Body of pancreas (tissue), 4 donors: Measurements from ENCODE around the gene DEFB131A. TPM values are rescaled to one million over a fixed set of nuclear protein-coding genes. Genes with fewer than 3 reads are reported as not detected.
"Not testable (repeated sequence)": the region's sequence is repeated elsewhere in the genome, so short reads cannot be mapped to it uniquely, and the experiment has no call there.

ENCODE experiments used
- ATAC-seq: fragments of 150-250 bp; one replicate; pipeline ENCODE4 v1.9.1; 2016
- DNase-seq, 4 donors: peaks; one replicate each; pipeline ENCODE4 v3.0.0-alpha.2; 2019
- H3K27ac ChIP-seq, 4 donors: fragments of 200-600 bp; sonication (generic); 1 replicate in 3 of 4; 2 replicates in 1 of 4; pipeline versions ENCODE4 v1.5.1 to v1.6.1; 2016 to 2019; ENCODE audit warnings: mild to moderate bottlenecking in 1 of 4, mixed read lengths in 1 of 4, moderate library complexity in 1 of 4
- H3K27me3 ChIP-seq, 2 donors: fragments of 200-600 bp; sonication (generic); one replicate each; pipeline ENCODE4 v1.6.0; 2016; ENCODE audit warnings: mild to moderate bottlenecking in 1 of 2
- H3K36me3 ChIP-seq, 2 donors: fragments of 200-600 bp; sonication (generic); replicated peaks in 1 of 2; 2 replicates each; pipeline ENCODE4 v1.5.1; 2016; ENCODE audit warnings: low read depth in 2 of 2; ENCODE audit not compliant: insufficient read depth in 1 of 2
- H3K4me1 ChIP-seq: fragments of 200-600 bp; sonication (generic); one replicate; pipeline ENCODE4 v1.6.0; 2016
- H3K4me3 ChIP-seq, 2 donors: fragments of 200-600 bp; sonication (generic); 1 replicate in 1 of 2; 2 replicates in 1 of 2; pipeline ENCODE4 v1.5.1; 2016 to 2019
- H3K9me3 ChIP-seq, 3 donors: fragments of 200-600 bp; sonication (generic); 1 replicate in 2 of 3; 2 replicates in 1 of 3; pipeline ENCODE4 v1.5.1; 2016
- WGBS, 2 donors: methylation state at CpG; one replicate each; pipeline ENCODE4 v1.1.5; 2017; 5-methylcytosine and 5-hydroxymethylcytosine counted together
- intact Hi-C: fragments of 100-400 bp; cut with DNase I; formaldehyde crosslinking; loops from one replicate; pipeline ENCODE4 v1.15.1; 2023
- small RNA-seq: library from RNA; depleted of rRNA; stranded (forward); fragments of <200 nt; gene quantifications from one replicate; pipeline ENCODE3, GENCODE V24; 2016
- total RNA-seq, 2 donors: library from RNA; depleted of rRNA; stranded (reverse); fragments of >200 nt; gene quantifications; one replicate each; pipeline ENCODE4 v1.1.0, GENCODE V29; 2016
- TF ChIP-seq, protein P1 (sequence below), 7 experiments: fragments of 450-650 bp in 4 of 7; fragments of 200-600 bp in 3 of 7; sonication (generic) in 3 of 7; IDR thresholded peaks; one replicate each; pipeline ENCODE4 v1.5.1; 2016 to 2019; ENCODE audit warnings: antibody characterized with exemption in 7 of 7

DEFB131A gene
- total RNA-seq, 2 donors from 2014 or later: not detected

DNA sequence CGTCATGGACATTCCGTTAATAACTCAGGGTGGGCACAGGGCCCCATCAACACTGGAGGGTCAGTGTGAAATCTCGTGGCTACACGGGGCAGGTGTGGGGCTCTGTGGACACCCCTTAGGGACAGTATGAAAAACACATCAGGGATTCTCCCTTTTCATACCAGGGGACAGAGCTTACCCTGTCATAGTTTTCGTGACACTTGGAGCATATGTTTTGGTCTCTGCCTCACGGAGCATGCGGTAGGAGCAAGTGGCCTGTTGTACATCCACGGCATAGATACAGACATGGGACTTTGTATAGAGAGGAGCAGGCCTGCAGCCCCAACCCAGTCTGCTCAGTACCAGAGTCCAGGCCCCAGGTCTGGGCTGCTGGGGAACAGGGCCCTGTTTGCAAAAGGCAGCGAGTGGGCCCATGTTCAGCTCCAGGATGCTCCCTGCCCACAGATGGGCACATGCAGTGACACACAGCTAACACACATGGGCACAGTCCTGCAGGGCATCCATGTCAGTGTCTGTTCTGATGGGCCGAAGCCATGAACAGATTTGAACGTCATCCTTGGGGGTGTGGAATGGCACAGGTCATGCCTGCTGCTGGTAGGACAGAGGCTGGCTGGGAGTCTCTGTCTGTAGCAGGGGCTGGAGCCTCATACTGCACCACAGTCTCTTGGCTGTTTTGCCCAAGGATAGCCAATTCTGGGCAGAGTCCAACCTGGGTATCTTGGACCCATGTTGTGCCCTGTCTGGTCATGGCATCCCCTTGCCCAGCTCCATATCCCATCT, 50.2 kb downstream of the DEFB131A start:
- H3K27me3 ChIP-seq, H3K9me3 ChIP-seq, ATAC-seq, intact Hi-C loops, H3K36me3 ChIP-seq, H3K4me1 ChIP-seq, H3K4me3 ChIP-seq, DNase-seq, H3K27ac ChIP-seq: not testable (repeated sequence)
- 62 to 68% methylated on average over 7 to 10 of the region's 11 CpGs for WGBS, 2 donors

DNA sequence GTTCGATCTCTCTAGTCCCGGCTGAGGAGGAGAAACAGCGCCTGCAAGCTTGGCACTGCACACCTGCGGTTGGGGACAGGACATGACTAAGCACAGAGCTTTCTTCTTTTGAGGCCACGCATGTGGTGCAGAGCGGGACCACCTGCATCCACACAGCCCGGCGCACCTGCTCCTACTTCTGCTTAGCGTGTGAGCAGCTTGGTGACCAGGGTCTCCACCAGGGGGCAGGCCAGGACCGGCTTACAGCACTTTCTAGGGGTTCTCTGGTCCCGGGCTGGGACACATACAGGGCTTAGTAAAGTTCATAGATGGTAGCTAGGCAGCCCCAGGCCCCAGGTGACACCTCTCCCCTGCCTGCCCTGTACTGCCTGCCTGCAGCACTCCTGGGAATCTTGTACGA, 51.2 kb downstream of the DEFB131A start:
- H3K27ac ChIP-seq, H3K4me3 ChIP-seq, H3K36me3 ChIP-seq, intact Hi-C loops, H3K4me1 ChIP-seq, ATAC-seq, H3K27me3 ChIP-seq, H3K9me3 ChIP-seq: not testable (repeated sequence)
- TF ChIP-seq, protein P1, sequence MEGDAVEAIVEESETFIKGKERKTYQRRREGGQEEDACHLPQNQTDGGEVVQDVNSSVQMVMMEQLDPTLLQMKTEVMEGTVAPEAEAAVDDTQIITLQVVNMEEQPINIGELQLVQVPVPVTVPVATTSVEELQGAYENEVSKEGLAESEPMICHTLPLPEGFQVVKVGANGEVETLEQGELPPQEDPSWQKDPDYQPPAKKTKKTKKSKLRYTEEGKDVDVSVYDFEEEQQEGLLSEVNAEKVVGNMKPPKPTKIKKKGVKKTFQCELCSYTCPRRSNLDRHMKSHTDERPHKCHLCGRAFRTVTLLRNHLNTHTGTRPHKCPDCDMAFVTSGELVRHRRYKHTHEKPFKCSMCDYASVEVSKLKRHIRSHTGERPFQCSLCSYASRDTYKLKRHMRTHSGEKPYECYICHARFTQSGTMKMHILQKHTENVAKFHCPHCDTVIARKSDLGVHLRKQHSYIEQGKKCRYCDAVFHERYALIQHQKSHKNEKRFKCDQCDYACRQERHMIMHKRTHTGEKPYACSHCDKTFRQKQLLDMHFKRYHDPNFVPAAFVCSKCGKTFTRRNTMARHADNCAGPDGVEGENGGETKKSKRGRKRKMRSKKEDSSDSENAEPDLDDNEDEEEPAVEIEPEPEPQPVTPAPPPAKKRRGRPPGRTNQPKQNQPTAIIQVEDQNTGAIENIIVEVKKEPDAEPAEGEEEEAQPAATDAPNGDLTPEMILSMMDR (IDR thresholded peaks at IDR 0.05): peak in 5 of 7 experiments; percentile 14 to 28 (median 26)
- peak; percentile 45 to 67 (median 56) for DNase-seq
- 3% methylated on average over 11 of the region's 12 CpGs; no CpG with 5 or more reads in 1 of the 2 donors for WGBS, 2 donors

DNA sequence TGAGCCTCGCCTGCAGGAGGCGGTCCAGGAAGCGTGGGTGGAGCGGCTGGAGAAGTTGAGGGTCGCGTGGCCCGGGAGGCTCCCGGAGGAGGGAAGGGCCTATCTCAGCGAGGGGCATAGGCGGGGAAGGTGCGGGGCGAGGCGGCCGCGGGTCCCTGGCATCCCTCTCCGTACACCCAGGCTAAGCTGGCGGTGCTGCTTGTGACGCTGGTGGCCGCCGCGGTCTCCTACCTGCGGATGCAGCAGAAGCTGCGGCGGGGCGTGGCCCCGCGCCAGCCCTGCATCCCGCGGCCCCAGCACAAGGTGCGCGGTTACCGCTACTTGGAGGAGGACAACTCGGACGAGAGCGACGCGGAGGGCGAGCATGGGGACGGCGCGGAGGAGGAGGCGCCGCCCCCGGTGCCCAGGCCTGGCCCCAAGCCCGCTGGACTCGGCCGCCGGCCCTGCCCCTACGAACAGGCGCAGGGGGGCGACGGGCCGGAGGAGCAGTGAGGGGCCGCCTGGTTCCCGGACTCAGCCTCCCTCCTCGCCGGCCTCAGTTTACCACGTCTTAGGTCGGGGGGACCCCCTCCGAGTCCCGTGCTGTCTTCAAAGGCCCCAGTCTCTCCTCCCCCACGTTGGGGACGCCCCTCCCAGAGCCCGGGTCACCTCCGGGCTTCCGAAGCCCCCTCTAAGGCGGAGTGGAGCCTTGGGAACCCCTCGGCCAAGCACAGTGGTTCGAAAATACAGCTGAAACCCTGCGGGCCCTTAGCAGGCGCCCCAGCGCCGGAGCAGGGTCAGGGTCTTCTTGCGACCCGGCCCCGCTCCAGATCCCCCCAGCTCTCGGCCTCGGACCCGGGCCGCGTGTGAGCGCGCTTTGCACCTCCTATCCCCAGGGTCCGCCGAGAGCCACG, 53.6 kb downstream of the DEFB131A start:
- WGBS, 2 donors: 3 to 6% methylated on average over 26 to 77 of the region's 86 CpGs
- H3K27me3 ChIP-seq, ATAC-seq, H3K4me1 ChIP-seq, H3K36me3 ChIP-seq, H3K27ac ChIP-seq, H3K4me3 ChIP-seq, DNase-seq, intact Hi-C loops, H3K9me3 ChIP-seq: not testable (repeated sequence)

DNA sequence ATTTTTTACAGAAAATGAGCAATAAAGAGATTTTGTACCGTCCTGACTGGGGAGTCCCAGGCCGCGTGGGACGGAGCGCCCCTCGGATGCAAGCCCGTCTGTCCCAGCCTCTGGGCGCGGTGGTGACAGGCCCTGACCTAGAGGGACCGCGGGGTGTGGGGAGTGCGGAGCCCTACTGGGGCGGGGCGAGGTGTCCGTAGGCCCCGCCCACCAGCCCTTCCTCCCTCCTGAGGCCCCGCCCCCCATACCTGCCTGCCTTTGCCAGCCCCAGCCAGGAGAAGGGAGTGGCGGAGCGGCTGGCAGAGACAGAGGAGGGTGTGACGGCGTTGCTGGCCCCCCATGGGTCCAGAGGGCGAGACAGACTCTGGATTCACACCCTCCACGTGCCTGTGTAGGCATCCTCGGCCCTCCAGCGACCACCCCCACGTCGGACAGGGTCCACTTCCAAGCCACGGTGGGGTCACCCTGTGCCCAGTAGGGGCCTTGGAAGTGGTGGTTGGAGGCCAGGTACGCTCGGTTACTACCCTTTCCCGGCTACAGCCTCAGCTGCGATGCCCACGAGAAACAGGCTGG, 54.3 kb downstream of the DEFB131A start:
- H3K27me3 ChIP-seq, intact Hi-C loops, H3K27ac ChIP-seq, ATAC-seq, H3K36me3 ChIP-seq, H3K4me1 ChIP-seq, H3K9me3 ChIP-seq, H3K4me3 ChIP-seq: not testable (repeated sequence)
- DNase-seq: peak in 1 of 4 donors; percentile 27
- 2 to 21% methylated on average over 14 to 32 of the region's 33 CpGs for WGBS, 2 donors

DNA sequence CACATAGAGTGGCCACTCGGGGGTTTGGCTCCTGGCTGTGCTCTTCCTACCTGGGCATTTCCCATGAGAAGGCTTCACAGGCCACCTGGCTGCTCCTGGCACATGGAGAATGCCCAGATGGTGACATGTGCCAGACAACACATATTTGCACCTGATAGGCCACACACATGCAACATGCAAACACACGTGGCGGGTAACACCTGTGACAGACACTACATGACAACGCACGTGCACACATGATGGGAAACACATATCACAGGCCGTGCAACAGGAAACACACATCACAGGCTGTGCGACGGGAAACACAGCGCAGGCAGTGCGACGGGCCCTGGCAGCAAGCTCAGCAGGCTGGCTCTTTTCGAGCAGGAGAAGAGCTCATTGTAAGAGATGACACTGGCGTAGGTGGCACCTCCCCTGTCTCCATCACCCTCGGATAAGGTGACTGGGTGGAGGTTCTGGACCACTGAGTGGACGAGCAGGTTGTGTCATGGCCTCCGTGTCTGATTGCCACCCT, 55.8 kb downstream of the DEFB131A start:
- H3K27me3 ChIP-seq, H3K27ac ChIP-seq, H3K4me3 ChIP-seq, H3K9me3 ChIP-seq, H3K36me3 ChIP-seq, H3K4me1 ChIP-seq, intact Hi-C loops, ATAC-seq, DNase-seq: not testable (repeated sequence)
- whole genome bisulfite sequencing, 2 donors: 75 to 77% methylated on average over 11 to 16 of the region's 16 CpGs

Small RNA genes within 50 kb of the gene (small RNA-seq; reads per million reads assigned to genes)
- not detected for gene RNA5SP153

Other genes with a start within 250 kb of the DEFB131A start
- gene USP17L10, start 233.8 kb upstream of the DEFB131A start, total RNA-seq: not detected
- not detected for gene USP17L11, start 229.0 kb upstream of the DEFB131A start, total RNA-seq
- not detected for gene USP17L12, start 224.3 kb upstream of the DEFB131A start, total RNA-seq
- gene USP17L13, start 219.5 kb upstream of the DEFB131A start, total RNA-seq: not detected
- not detected for gene USP17L15, start 210.0 kb upstream of the DEFB131A start, total RNA-seq
- not detected for gene USP17L17, start 200.5 kb upstream of the DEFB131A start, total RNA-seq
- not detected for gene USP17L18, start 195.8 kb upstream of the DEFB131A start, total RNA-seq
- gene USP17L19, start 191.0 kb upstream of the DEFB131A start, total RNA-seq: not detected
- not detected for gene USP17L20, start 186.3 kb upstream of the DEFB131A start, total RNA-seq
- not detected for gene USP17L21, start 181.5 kb upstream of the DEFB131A start, total RNA-seq
- gene USP17L22, start 176.8 kb upstream of the DEFB131A start, total RNA-seq: not detected
- gene USP17L24, start 119.2 kb upstream of the DEFB131A start, total RNA-seq: not detected
- gene USP17L25, start 114.5 kb upstream of the DEFB131A start, total RNA-seq: not detected
- not detected for gene USP17L26, start 109.8 kb upstream of the DEFB131A start, total RNA-seq
- gene USP17L5, start 105.0 kb upstream of the DEFB131A start, total RNA-seq: not detected
- not detected for gene USP17L27, start 100.3 kb upstream of the DEFB131A start, total RNA-seq
- not detected for gene USP17L28, start 95.5 kb upstream of the DEFB131A start, total RNA-seq
- not detected for gene USP17L29, start 90.8 kb upstream of the DEFB131A start, total RNA-seq
- not detected for gene USP17L30, start 81.3 kb upstream of the DEFB131A start, total RNA-seq